CD4-positive, alpha-beta T cell treated with Interleukin-10 for 1 hour (primary cell): ENCODE data around the gene LSMEM2.

Experiments
- DNase-seq: peaks from one replicate; pipeline ENCODE4 v3.0.0-alpha.2; 2020

Gene LSMEM2

GRCh38 chr3:50325113-50325480 lies 46.2 kb downstream of the LSMEM2 start:
- DNase-seq = no peak

GRCh38 chr3:50325497-50326181 lies 46.8 kb downstream of the LSMEM2 start:
- DNase-seq = no peak

- no peak for DNase-seq
These were observed 47.3 kb downstream of the LSMEM2 start for GRCh38 chr3:50326182-50326541.

- DNase-seq = no peak
These were observed 48.2 kb downstream of the LSMEM2 start for GRCh38 chr3:50327129-50327528.

- DNase-seq = peak; percentile 95
These were observed 49.2 kb downstream of the LSMEM2 start, which contains the start of gene TUSC2 for GRCh38 chr3:50327943-50328691. Gene TUSC2 (minus strand): TSS chr3:50328223. CDS start chr3:50328099, 124 bp downstream.

GRCh38 chr3:50330330-50330729 lies 51.4 kb downstream of the LSMEM2 start:
- DNase-seq = no peak

GRCh38 chr3:50331364-50331907 lies 52.5 kb downstream of the LSMEM2 start:
- no peak for DNase-seq

- DNase-seq = peak; percentile 35
These were observed 54.9 kb downstream of the LSMEM2 start for GRCh38 chr3:50333744-50334328.

- DNase-seq = no peak
These were observed 55.6 kb downstream of the LSMEM2 start for GRCh38 chr3:50334339-50335075.

GRCh38 chr3:50336452-50337174 lies 57.7 kb downstream of the LSMEM2 start:
- DNase-seq = no peak

- DNase-seq = peak; percentile 95
These were observed 58.4 kb downstream of the LSMEM2 start for GRCh38 chr3:50337175-50337861.
